ENCODE results near the gene AKAIN1.

Gene AKAIN1, protein sequence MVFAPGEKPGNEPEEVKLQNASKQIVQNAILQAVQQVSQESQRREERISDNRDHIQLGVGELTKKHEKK

DNA sequence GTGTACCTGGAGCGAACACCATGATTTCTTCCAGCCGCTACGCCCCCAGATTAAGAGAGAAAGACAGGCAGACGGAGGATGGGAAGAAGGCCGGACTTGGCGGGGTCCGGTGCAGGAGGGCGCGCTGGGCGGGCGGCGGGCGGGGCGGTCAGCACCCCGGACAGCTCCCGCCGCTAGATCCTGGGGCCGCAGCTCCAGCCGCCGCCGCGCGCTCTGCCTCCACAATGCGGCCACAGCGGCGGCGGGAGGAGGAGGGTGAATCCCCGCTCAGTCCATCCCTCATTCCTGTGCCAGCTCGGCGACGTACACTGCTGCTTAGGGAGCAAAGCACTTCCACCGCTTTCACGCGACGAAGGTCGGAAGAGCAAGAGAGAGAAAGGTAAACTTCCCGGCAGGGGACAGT is at the start of gene AKAIN1:
Gene AKAIN1 (minus strand): TSS at position 226 of the 403 bp plus-strand sequence. CDS start 204 bp downstream, at position 22.
- DNase-seq (ENCODE audit: low read depth) = no peak

DNA sequence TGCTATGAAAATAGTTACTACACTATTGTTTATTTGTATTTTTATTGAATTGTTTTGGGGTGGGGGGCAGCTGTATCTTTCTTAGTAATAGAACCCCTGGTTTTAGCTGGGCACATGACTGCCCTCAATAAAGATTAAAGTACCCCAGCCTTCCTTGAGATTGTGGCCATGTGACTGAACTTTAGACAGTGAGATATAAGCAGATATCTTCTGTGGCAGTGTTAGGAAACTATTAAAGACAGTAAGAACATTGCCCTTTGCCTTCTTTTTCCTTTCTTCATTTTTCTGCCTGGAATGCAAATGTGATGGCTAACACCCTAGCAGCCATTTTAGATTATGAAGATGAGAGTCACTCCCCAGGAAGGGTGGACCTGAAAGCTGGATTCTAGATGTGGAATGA is 47.9 kb upstream of the AKAIN1 start:
- DNase-seq (ENCODE audit: low read depth) = no peak

DNA sequence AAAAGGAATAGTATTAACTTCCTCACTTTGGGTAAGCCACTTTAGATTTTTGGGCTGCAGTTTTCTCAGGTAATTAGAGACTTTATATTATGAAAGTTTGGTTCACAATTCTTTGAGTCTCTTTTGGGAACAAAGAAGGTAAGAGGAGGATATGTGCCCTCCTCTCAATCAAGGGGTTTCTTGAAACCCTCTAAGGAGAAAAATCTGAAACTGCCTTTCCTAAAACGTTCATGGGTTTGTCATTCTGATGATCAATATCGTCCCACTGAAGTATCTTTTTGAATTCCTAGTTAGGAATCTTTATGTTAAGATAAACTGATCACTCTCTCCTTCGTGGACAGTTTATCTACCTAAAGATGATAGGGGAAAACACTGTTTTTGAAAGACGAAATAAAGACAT is 42.4 kb upstream of the AKAIN1 start:
- DNase-seq (ENCODE audit: low read depth) = no peak

DNA sequence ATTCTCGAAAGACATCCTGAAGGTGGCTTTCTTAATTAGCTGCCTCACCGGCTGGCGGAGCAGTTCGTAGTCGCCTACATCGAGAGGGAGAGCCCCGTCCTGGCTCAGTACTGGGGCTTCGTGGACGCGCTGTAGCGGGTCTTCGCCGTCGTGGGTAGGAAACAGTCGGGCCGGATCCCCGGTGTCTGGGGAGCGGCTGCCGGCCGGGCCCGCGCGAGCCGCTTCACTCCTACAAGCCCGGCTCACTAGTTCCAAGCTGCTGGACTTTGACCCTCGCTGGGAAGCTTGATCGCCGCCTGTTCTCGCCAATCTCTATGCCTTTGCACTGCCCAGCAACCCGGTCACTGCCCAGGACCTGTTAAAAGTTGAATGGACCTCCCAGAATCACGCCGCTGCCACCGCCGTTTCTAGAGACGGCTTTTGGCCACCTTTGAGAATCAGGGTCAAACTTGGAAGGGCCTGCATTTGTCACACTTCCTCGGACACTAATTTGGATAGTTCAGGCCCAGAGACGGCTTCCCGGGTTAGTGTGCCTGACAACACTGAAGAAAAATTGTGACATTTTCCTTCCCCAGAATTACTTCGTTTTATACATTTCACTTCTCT is 41.4 kb upstream of the AKAIN1 start:
- peak; percentile 16 for DNase-seq (ENCODE audit: low read depth)

DNA sequence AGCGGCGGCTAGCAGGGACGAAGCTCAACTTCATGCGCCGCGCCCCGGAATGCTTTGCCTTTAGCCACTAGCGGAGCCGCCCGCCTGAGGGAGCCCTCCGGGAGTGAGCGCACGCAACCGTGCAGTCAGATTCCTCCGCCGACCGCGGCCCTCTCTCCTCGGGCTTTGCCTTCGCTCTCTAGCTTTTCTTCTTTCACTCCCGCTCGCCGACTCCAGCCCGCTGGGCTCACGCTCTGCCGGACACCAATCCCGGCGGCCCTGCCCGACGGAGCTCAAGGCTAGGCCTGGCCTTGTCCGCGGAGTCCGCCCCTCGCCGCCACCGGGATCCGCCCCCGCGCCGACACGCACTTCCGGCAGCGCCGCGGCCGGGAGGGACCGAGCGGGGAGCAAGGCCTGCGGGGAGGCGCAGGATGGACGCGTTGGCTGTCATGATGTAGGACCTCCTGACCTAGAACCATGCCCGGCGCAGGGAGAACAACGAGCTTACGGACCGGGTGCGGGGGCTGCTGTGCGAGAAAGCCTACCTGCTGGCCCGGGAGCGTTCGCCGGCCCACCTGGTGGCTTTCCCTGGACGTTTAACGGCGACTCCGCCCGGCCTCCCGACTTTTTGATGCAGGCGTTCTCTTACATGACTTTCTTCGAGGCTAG is 40.8 kb upstream of the AKAIN1 start:
- DNase-seq (ENCODE audit: low read depth) = peak; percentile 81

DNA sequence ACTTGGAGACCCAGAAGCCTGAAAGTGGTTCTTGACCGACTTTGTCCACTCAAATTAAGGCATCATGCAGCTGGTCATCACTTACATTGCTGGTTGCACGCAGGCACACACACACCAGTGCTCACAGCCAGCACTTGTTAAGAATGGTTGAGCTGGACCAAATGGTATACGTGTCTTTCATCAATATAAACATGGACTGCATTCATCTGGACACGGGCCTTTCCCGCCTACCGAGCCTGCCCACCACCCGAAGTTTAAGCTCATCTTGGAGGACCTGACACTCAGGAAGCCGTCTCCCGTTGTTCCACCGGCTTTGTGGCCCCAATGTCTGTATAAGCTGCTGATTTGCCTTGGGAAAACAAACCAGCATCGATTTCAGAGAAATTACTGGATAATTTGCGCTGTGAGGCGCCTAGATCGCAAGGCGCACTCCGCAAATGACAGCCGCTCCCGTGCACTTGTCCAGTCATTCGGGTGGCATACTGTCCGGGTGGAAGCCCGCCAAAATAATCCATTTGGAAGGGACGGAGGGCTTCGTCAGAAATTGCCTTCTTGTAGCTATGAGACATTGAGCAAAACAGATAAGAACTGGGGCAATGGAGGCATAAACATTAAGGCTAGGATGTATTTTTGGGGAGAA is 40.1 kb upstream of the AKAIN1 start:
- DNase-seq (ENCODE audit: low read depth) = no peak

DNA sequence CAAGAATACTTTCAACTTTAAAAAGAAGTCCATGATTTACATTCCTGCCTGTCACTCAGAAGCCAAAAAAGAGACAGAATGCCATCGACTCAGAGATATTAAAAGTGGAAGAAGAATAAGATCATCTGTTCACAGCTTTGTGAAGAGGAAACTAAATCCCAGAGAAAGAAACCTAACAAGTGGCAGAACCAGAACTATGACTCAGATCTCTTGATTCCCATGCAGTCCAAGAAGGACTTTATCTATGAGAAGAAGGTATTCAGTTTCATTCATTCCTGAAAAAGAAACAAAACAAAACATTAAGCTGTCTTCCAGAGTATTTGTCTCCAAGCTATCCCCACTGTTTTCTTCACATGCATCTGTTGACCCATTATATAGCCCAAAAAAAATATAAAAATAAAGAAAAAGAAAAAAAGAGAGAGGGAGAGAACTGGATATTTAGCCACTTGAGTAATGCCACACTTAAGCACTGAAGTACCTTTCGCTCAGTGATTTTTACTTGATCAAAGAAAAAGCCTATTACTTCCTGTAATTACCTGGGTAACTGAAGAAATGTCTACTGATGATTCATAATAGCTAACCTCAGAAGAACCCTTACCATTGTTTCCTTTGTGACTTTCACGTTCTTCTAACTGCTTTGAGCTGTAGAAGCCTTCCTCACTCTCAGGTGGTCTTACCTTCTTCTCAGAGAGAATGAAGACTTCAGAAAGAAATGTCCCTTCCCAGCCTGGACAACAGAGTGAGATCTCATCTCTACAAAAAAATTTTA is 17.7 kb upstream of the AKAIN1 start:
- no peak for DNase-seq (ENCODE audit: low read depth)

DNA sequence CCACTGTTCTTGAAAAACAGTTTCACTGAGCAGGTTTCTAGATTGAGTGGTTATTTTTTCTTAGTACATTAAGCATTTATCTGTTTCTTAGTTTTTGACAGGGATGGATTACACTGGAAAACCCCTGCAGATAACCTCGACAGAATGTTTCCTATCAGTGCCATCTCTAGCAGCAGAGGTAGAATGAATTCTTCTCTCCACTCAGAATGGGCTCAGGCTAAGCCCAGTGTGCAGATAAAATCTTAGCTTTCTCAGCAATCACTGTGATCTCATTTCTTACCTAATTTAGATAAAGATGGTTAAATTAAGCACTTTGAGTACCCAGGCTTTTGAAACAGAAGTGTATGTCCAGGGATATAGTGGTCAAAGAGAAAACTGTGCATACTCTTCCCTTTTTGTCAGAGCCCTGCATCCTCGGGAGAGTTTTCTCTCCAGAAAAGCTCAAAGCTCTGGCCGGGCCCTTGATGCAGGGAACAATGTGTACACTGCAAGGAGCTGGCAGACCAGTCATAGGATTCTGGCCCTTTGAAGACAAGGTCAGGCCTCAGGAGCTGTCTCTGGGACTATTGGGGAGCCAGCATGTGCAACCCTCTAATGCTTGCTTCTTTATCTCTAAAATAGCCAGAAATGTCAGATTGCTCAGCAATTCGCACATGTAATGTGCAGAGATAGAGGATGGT is 10.6 kb upstream of the AKAIN1 start:
- no peak for DNase-seq (ENCODE audit: low read depth)

DNA sequence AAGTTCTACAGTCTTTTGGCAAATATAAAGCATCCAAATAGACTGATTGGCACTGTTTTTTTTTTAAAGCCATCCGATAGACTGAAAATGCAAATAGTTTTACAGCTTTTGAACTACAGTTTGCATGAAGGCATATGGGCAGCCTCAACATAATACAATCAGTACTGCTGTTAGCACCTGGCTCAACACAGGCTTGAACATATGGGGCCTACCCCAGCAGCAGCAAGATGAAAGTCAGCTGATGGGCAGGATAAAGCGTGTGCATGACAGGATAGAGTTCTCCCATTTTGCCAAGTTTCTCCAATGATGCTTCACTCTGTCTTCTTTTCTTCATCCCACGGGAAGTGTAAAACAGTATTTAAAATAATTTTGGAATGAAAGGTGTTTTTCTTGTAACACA is 1.3 kb upstream of the AKAIN1 start:
- no peak for DNase-seq (ENCODE audit: low read depth)

DNA sequence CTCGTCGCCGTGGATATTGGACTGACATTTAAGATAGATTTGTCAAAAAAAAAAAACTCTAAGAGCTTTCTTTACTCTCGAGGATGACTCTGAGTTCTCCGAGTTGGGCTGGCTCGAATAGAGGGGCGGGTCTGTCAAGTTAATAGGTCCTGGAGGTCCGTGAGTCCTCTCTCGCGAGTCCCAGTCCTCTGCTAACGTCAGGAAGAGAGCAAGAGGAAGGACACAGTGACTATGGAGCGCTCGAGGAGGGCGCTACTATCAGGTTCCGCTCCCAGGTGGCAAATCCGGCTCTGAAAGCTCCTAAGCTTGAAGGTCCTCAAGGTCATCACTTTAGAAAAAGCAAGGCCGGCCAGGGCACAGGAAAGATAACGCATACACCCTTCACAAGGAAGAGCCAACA is 404 bp upstream of the AKAIN1 start:
- no peak for DNase-seq (ENCODE audit: low read depth)

DNA sequence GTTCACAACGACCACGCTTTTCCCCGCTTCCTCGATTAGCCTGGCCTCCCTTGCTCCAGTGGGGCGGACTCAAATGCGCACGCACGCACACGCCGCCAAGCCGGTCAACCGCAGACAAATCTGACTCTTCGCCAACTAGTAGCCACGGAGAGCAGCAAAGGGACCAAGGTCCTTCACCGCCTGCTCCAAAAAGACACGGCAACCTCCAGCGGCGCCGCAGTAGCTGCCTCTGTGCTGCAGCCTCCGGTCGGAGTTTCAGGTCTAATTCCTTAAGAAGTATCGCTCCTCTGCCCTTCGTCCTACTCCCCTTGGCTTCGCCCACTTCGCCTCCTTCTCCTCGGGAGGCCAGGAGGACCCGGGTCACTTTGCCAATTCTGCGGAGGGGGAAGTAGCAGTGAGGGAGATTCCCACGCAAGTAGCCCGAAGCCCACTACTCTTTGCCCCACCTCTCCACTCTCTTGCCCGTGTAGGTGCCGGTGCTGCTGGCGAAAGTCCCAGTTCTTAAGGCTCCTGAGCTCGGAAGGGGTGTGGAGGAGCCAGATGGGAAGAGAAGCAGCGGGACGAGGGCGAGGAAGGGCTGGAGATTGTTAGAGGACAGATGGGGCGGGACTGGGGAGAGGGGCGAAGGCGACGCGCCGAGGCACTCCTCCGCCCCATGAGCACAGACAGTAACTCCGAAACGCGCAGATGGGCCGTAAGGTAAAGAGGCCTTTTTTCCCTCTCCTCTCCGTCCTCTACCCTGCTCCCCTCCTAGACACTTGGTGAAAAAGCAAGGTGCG is 615 bp downstream of the AKAIN1 start:
- no peak for DNase-seq (ENCODE audit: low read depth)

DNA sequence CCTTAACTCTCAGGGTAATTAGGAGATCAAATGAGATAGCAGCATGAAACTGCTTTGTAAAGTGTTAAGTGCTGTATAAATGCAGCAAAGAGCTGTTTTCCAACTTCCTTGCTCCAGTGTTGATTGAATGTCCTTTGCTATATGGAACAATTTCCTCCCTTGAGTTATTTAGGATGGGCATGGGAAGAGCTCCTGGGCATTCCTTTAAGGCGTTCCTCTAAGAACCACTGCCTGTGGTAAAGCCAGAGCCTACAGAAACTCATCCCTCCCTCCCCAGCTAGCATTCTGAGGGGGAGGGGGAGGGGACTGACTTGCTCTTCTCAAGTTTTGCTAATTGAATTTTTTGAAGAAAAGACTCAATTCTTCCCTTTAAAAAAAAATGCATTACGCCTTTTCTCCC is 1.4 kb downstream of the AKAIN1 start:
- no peak for DNase-seq (ENCODE audit: low read depth)

DNA sequence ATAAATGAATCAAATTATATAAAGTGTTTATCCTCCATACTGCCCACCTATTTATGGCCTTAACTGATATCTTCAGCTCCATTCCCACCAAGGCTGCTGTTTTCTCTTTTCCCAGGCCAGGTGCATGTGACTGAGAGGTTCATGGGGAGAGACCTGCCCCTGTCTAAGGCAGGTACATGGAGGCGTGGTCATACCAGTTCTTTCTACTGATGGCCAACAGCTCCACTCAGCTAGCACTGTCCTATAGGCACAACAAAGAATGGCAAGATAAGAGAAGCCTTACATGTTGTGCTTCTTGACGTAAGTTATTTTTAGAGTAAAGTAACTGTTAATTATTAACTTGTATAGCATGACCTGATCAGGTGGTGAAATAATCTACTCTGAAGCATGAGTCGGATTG is 16.8 kb downstream of the AKAIN1 start:
- DNase-seq (ENCODE audit: low read depth) = no peak

DNA sequence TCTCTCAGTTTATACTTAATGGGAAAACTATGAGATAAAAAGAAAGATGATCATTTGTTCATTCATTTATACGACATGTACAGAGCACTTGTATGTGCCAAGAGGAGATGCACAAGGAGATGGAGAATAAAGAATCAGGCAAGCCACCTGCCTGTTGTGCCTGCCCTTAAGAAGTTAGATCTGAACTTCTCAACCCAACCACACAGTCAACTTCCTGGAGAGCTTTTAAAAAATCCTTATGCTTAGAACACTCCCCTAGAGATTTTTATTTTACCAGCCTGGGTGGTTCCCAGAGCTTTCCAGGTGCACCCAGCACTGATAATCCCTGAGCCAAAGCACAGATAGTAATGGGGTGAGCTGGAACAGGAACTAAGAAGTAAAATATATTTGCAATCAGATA is 18.5 kb downstream of the AKAIN1 start:
- no peak for DNase-seq (ENCODE audit: low read depth)

DNA sequence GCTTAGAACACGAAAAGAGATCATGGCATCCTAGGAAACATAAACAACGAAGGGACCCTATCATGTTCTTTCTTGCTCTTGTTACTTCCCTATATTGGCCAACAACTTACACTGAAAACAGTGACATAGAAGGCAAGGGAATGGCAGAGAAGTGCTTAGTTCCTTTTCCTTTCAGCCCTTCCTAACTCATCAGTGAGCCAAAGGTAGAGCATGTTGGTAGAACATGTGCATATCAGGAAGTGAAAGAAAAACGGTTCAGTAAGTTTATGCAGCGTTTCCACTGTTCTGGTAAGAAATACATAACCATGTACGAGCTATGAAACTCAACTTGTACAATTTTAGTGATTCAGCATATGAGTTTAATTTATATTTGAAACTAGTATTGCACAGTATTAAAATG is 21.7 kb downstream of the AKAIN1 start:
- no peak for DNase-seq (ENCODE audit: low read depth)

DNA sequence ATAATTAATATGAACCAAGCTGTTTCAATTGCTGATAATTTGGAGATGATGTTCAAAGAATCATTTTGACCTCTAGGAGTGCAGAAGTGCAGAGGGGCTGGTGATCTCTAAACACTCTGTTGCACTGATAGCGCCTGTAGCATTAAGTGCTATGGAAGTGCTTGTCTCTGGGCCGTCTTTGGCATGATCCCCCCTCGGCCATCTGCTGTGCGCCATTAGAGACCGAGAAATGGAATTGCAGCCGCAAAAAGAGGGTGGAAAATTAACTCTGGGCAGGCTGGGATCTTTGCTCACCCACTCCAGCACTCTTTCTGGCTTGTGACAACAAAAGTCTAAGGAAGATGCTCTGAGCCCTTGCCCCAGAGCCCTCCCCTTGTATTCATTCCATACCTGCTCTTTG is 23.4 kb downstream of the AKAIN1 start:
- DNase-seq (ENCODE audit: low read depth) = no peak

DNA sequence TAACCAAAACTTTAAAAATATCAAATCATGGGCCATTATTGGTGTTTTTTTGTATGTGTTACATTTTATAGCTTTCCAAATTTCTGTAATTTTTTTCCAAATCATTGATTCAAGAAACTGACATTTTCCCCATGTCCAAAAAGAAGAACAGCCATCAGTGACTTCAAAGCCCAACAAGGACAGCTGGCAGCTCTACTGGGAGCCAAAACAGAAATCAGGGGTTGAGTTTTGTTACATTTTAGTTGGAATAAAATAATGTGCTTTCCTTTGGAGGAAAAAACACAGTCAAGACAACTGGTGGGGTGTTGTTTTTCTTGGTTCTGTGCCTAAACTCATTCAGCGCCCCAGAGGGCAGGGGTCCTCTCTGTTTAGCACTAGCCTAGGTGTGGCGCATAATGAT is 23.8 kb downstream of the AKAIN1 start:
- no peak for DNase-seq (ENCODE audit: low read depth)

DNA sequence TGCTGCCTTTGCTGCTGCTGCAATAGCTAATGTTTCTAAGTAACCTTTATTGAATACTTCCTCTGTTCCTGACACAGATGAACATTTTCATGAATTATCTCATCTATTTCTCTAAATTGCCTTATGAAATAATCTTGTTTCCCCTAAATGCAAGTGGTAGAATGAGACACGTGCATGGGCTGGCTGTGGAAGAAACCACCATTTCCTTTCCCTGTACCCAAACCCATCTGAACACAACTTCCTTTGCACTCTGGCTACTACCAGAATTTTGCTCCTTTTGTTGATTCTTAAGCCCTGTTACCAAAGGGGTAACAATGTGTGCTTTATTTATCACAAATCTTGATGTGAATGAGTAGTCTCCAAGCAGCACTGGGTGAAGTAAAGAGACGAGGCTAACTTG is 29.2 kb downstream of the AKAIN1 start:
- no peak for DNase-seq (ENCODE audit: low read depth)

DNA sequence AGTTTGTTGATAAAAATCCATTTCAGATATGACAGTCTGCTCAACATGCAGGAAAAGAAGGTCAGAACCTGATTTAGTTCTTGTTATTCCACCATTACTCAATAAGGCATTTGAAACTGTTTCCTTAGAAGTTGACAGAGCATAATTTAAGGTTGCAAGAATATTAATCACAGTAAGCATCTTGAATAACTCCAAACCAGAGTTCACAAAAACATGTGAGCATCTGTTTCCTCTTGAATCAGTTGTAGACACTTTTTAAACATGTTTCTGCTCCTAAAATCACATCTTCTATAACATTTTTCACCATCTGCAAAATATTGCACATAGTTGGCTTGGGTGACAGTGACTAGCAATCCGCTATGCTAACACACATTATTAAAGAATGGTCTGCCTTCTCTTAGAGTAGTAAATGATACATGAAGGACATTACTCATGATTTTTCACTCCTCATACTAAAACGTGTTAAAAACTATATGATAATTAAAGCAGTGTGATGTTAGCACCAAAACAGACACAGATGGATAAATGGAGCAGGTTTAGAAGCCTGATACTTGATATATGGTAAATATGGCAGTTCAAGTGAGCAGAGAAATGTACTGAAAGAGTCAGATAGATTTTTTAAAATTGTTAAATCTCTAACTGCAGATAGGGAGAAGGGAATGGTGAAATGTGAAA is 30.3 kb downstream of the AKAIN1 start:
- no peak for DNase-seq (ENCODE audit: low read depth)

DNA sequence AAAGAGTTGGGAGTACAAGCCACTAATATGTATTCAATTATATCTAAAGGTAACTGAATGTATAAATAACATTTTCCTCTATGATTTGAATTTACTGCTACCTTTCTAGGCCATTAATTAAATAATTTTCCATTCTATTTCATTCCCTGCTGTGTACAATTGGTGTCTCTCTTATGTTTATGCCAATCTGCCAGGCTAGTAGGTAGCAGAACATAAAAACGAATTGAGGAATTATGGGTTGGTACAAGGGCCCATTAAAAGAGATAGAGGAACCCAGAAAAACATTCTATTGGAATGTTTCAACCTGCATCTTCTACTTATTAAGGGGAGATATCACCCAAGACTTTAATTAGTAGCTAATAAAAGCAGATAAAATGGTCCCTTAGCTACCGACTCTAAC is 32.2 kb downstream of the AKAIN1 start:
- no peak for DNase-seq (ENCODE audit: low read depth)

DNA sequence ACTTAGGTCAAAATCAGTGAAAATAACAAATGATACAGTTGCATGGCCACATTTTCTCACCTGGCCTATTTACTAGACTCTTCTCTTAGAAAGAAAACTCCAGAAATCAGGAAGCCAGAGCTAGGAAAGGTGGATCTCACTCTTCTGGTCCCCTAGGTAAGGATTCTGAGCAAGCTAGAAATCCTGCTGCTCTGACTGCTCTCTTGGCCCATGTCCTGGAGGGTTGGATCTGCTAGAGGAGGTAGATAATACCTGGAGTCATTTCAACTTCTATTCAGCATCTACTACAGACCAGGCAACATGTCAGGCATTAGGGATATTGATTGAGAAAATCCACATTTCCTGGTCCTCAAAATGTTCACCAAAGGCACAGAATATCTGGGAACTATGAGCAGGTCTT is 34.9 kb downstream of the AKAIN1 start:
- no peak for DNase-seq (ENCODE audit: low read depth)

All from stimulated activated CD8-positive, alpha-beta memory T cell treated with anti-CD3 and anti-CD28 coated beads, Interleukin-15, amount 100 ng/mL, for 24 hours (primary cell).